ENCODE results near the gene RXRG. TPM values are rescaled to one million over a fixed set of nuclear protein-coding genes. Genes with fewer than 3 reads are reported as not detected.

The RXRG gene
- total RNA-seq, 1 experiment from 2014 or later: not detected

- no peak for ATAC-seq
- CTCF ChIA-PET: interaction anchor here (1.2 kb wide), 1 partner anchor 298 kb away, joined by 3 read pairs; no protein-coding TSS in a partner anchor
- H3K4me2 ChIP-seq (ENCODE audit: low read length): no peak overlapping the region
- POLR2A ChIA-PET: no interaction called here
- H4K20me1 ChIP-seq (ENCODE audit: insufficient read depth): no peaks in the 10 kb centered on the region
- H3K9me2 ChIP-seq (ENCODE audit: insufficient read depth): no peaks in the 10 kb centered on the region
- H3K79me2 ChIP-seq (ENCODE audit: insufficient read depth, low read length): no peaks in the 10 kb centered on the region
- DNase-seq (ENCODE audit: low read depth, low spot score): no peak
- no peaks in the 10 kb centered on the region for H3K36me3 ChIP-seq (ENCODE audit: control insufficient read depth in 1 of 2, insufficient read depth in 2 of 2, low read length in 2 of 2)
- RAD21 ChIA-PET (ENCODE audit: low non-redundant PET in 1 of 2, low total read pairs in 2 of 2, uncharacterized antibody in 2 of 2, unreplicated experiment in 2 of 2): no interaction called here
- BruUV-seq (replicated peaks): no TSS peak
- H3K9ac ChIP-seq (ENCODE audit: low read length): no peak overlapping the region
- no peak overlapping the region for H2AFZ ChIP-seq (ENCODE audit: low read depth, low read length, poor library complexity, severe bottlenecking)
- intact Hi-C loops (cut with micrococcal nuclease): no loop called here
- no peaks in the 10 kb centered on the region for H3K4me1 ChIP-seq (ENCODE audit: control insufficient read depth in 1 of 2, insufficient read depth in 2 of 2, low read length in 2 of 2)
- H3K27ac ChIP-seq (ENCODE audit: low read depth, low read length): no peak overlapping the region
- TF ChIP-seq SIN3A (IDR thresholded peaks at IDR 0.05; ENCODE audit: low read depth) (no peak), CEBPB (IDR thresholded peaks at IDR 0.05; ENCODE audit: low read depth) (no peak), FOSL1 (IDR thresholded peaks at IDR 0.05; ENCODE audit: low read depth) (no peak), EZH2 (IDR thresholded peaks at IDR 0.05) (no peak), EGR1 (IDR thresholded peaks at IDR 0.05; ENCODE audit: low read depth) (no peak), EZH2phosphoT487 (IDR thresholded peaks at IDR 0.05; ENCODE audit: borderline replicate concordance) (no peak), ZNF274 (IDR thresholded peaks at IDR 0.05; ENCODE audit: low read depth, low read length) (no peak), SP1 (IDR thresholded peaks at IDR 0.05; ENCODE audit: low read depth) (no peak), ZBTB33 (IDR thresholded peaks at IDR 0.05; ENCODE audit: extremely low read depth, insufficient replicate concordance, low read length) (no peak), POLR2AphosphoS5 (IDR thresholded peaks at IDR 0.05; ENCODE audit: low read depth, low read length) (no peak), JUND (IDR thresholded peaks at IDR 0.05) (no peak), SRF (IDR thresholded peaks at IDR 0.05; ENCODE audit: low read depth) (no peak), CBX3 (IDR thresholded peaks at IDR 0.05; ENCODE audit: low read depth) (no peak), MAX (IDR thresholded peaks at IDR 0.05) (no peak), ELF1 (IDR thresholded peaks at IDR 0.05; ENCODE audit: borderline replicate concordance, low read depth) (no peak), YY1 (IDR thresholded peaks at IDR 0.05; ENCODE audit: extremely low read depth, insufficient replicate concordance, low read depth, low read length) (no peak), ZFX (IDR thresholded peaks at IDR 0.05) (no peak)
- TF ChIP-seq, protein P1, sequence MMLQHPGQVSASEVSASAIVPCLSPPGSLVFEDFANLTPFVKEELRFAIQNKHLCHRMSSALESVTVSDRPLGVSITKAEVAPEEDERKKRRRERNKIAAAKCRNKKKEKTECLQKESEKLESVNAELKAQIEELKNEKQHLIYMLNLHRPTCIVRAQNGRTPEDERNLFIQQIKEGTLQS (IDR thresholded peaks at IDR 0.05): no peak
- TF ChIP-seq, protein P2, sequence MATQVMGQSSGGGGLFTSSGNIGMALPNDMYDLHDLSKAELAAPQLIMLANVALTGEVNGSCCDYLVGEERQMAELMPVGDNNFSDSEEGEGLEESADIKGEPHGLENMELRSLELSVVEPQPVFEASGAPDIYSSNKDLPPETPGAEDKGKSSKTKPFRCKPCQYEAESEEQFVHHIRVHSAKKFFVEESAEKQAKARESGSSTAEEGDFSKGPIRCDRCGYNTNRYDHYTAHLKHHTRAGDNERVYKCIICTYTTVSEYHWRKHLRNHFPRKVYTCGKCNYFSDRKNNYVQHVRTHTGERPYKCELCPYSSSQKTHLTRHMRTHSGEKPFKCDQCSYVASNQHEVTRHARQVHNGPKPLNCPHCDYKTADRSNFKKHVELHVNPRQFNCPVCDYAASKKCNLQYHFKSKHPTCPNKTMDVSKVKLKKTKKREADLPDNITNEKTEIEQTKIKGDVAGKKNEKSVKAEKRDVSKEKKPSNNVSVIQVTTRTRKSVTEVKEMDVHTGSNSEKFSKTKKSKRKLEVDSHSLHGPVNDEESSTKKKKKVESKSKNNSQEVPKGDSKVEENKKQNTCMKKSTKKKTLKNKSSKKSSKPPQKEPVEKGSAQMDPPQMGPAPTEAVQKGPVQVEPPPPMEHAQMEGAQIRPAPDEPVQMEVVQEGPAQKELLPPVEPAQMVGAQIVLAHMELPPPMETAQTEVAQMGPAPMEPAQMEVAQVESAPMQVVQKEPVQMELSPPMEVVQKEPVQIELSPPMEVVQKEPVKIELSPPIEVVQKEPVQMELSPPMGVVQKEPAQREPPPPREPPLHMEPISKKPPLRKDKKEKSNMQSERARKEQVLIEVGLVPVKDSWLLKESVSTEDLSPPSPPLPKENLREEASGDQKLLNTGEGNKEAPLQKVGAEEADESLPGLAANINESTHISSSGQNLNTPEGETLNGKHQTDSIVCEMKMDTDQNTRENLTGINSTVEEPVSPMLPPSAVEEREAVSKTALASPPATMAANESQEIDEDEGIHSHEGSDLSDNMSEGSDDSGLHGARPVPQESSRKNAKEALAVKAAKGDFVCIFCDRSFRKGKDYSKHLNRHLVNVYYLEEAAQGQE (IDR thresholded peaks at IDR 0.05; ENCODE audit: low read depth): no peak
- H3K4me3 ChIP-seq (replicated peaks in 1 of 2; ENCODE audit: low read depth in 1 of 2, low read length in 2 of 2): no peak overlapping the region
- H3K9me3 ChIP-seq (ENCODE audit: control insufficient read depth in 1 of 2, insufficient read depth in 1 of 2, low read depth in 1 of 2, low read length in 2 of 2): no peaks in the 10 kb centered on the region
- peaks cover 73% of the 10 kb centered on the region for H3K27me3 ChIP-seq (ENCODE audit: insufficient read depth, low read length)
Measured at GRCh38 chr1:165443539-165444311, 1.2 kb downstream of the RXRG start.

Measured in HCT116 (cell line).